Left ventricle myocardium inferior (tissue), 1 donor: ENCODE data around the gene POU2AF3. TPM values are rescaled to one million over a fixed set of nuclear protein-coding genes. Genes with fewer than 3 reads are reported as not detected.
"Not testable (repeated sequence)": the region's sequence is repeated elsewhere in the genome, so short reads cannot be mapped to it uniquely, and the experiment has no call there.

Source experiments
- DNase-seq: peaks from one replicate; pipeline ENCODE4 v3.0.0-alpha.2; 2020
- H3K27ac ChIP-seq: fragments of 200-600 bp; replicated peaks from 2 replicates; pipeline ENCODE4 v1.8.0; 2021
- H3K27me3 ChIP-seq: fragments of 200-600 bp; 2 replicates; pipeline ENCODE4 v1.8.0; 2021; ENCODE audit warnings: low read depth
- H3K36me3 ChIP-seq: fragments of 200-600 bp; 2 replicates; pipeline ENCODE4 v1.8.0; 2021
- H3K4me1 ChIP-seq: fragments of 200-600 bp; 2 replicates; pipeline ENCODE4 v1.8.0; 2021
- H3K4me3 ChIP-seq: fragments of 200-600 bp; 2 replicates; pipeline ENCODE4 v1.8.0; 2021; ENCODE audit warnings: mild to moderate bottlenecking, moderate library complexity
- H3K9me3 ChIP-seq: fragments of 200-600 bp; replicated peaks from 2 replicates; pipeline ENCODE4 v1.8.0; 2021
- CTCF ChIP-seq: fragments of 200-600 bp; IDR thresholded peaks from 2 replicates; pipeline ENCODE4 v1.8.0; 2021; ENCODE audit warnings: antibody characterized with exemption, mild to moderate bottlenecking, borderline replicate concordance
- intact Hi-C: fragments of 100-400 bp; cut with micrococcal nuclease; formaldehyde crosslinking; loops from one replicate; pipeline ENCODE4 v1.11.0; 2022
- total RNA-seq: library from RNA; stranded (reverse); fragmentation: NEBNext Ultra II Directional; extraction: Animal tissue kit (Norgen Biotek cat#: 25700); gene quantifications from one replicate; pipeline ENCODE4 v1.2.1, GENCODE V29; 2021
- donor health status: DM: no; HTN: yes; CAD: no; lungs with severe emphysema.

POU2AF3 gene
- total RNA-seq, 1 donor from 2014 or later = 0.38 TPM

- Histone ChIP-seq H3K36me3 (no peaks in the 10 kb centered on the region), H3K4me3 (no peak overlapping the region), H3K4me1 (no peaks in the 10 kb centered on the region), H3K27ac (no peak overlapping the region), H3K9me3 (peaks cover 3% of the 10 kb centered on the region), H3K27me3 (peaks cover 16% of the 10 kb centered on the region)
- no peak for DNase-seq
- TF ChIP-seq CTCF = no peak
- intact Hi-C loops = no loop called here
Observed at GRCh38 chr11:111310723-111311122, 12.4 kb downstream of the POU2AF3 start.

- no peaks in the 10 kb centered on the region for H3K4me1 ChIP-seq
- H3K27me3 ChIP-seq = peaks cover 13% of the 10 kb centered on the region
- H3K27ac ChIP-seq = no peak overlapping the region
- no peak for DNase-seq
- peaks cover 3% of the 10 kb centered on the region for H3K9me3 ChIP-seq
- intact Hi-C loops = no loop called here
- no peak overlapping the region for H3K4me3 ChIP-seq
- H3K36me3 ChIP-seq = no peaks in the 10 kb centered on the region
- no peak for TF ChIP-seq CTCF
Observed at GRCh38 chr11:111312076-111312475, 13.7 kb downstream of the POU2AF3 start.

GRCh38 chr11:111319296-111319695, 20.9 kb downstream of the POU2AF3 start:
- peaks cover 18% of the 10 kb centered on the region for H3K4me1 ChIP-seq
- TF ChIP-seq CTCF = no peak
- no peak for DNase-seq

GRCh38 chr11:111320199-111320598, 21.9 kb downstream of the POU2AF3 start:
- H3K36me3 ChIP-seq, H3K4me3 ChIP-seq, DNase-seq, H3K27ac ChIP-seq, H3K9me3 ChIP-seq, H3K27me3 ChIP-seq, intact Hi-C loops: not testable (repeated sequence)
- H3K4me1 ChIP-seq = peaks cover 20% of the 10 kb centered on the region

More at GRCh38 chr11:111319296-111319695, 20.9 kb downstream of the POU2AF3 start:
- no peaks in the 10 kb centered on the region for H3K36me3 ChIP-seq
- intact Hi-C loops = no loop called here
- peaks cover 3% of the 10 kb centered on the region for H3K9me3 ChIP-seq
- no peak overlapping the region for H3K4me3 ChIP-seq
- H3K27me3 ChIP-seq = no peaks in the 10 kb centered on the region
- H3K27ac ChIP-seq = no peak overlapping the region

GRCh38 chr11:111320728-111321568, 22.6 kb downstream of the POU2AF3 start:
- Histone ChIP-seq H3K36me3 (no peaks in the 10 kb centered on the region), H3K4me3 (no peak overlapping the region), H3K9me3 (no peaks in the 10 kb centered on the region), H3K4me1 (peaks cover 20% of the 10 kb centered on the region), H3K27ac (peak overlapping the region; percentile 15), H3K27me3 (no peaks in the 10 kb centered on the region)
- no peak for TF ChIP-seq CTCF
- intact Hi-C loops = no loop called here
- DNase-seq = no peak

- TF ChIP-seq CTCF = no peak
- intact Hi-C loops = no loop called here
- H3K27me3 ChIP-seq = no peaks in the 10 kb centered on the region
Observed at GRCh38 chr11:111322534-111322933, 24.2 kb downstream of the POU2AF3 start.

More at GRCh38 chr11:111322534-111322933, 24.2 kb downstream of the POU2AF3 start:
- H3K4me1 ChIP-seq = peaks cover 26% of the 10 kb centered on the region
- no peak overlapping the region for H3K4me3 ChIP-seq
- H3K9me3 ChIP-seq = no peaks in the 10 kb centered on the region
- no peak for DNase-seq
- no peaks in the 10 kb centered on the region for H3K36me3 ChIP-seq
- H3K27ac ChIP-seq = no peak overlapping the region
